HEK293 (cell line): ENCODE measurements around the gene PDGFC.

Experiments
- ZNF121 ChIP-seq: fragments of 450-650 bp; formaldehyde crosslinking; IDR thresholded peaks from 2 replicates; pipeline ENCODE4 v1.5.1; 2016; ENCODE audit warnings: missing biosample characterization, missing genetic modification characterization
- ZNF132 ChIP-seq: fragments of 450-650 bp; formaldehyde crosslinking; IDR thresholded peaks from 2 replicates; pipeline ENCODE4 v1.5.1; 2017; ENCODE audit warnings: missing biosample characterization, missing genetic modification characterization, borderline replicate concordance
- ZNF138 ChIP-seq: fragments of 450-650 bp; formaldehyde crosslinking; IDR thresholded peaks from 2 replicates; pipeline ENCODE4 v1.5.1; 2016; ENCODE audit warnings: missing biosample characterization, missing genetic modification characterization, borderline replicate concordance
- ZNF248 ChIP-seq: fragments of 450-650 bp; formaldehyde crosslinking; IDR thresholded peaks from 2 replicates; pipeline ENCODE4 v1.5.1; 2017; ENCODE audit warnings: missing biosample characterization, missing genetic modification characterization
- ZNF366 ChIP-seq: fragments of 450-650 bp; formaldehyde crosslinking; conservative IDR thresholded peaks from 2 replicates; pipeline ENCODE4 v1.5.1; 2016; ENCODE audit warnings: missing biosample characterization, missing genetic modification characterization
- ZNF623 ChIP-seq: fragments of 450-650 bp; formaldehyde crosslinking; IDR thresholded peaks from 2 replicates; pipeline ENCODE4 v1.5.1; 2016; ENCODE audit warnings: missing biosample characterization, missing genetic modification characterization
- TF ChIP-seq, protein P1 (sequence below): fragments of 450-650 bp; formaldehyde crosslinking; IDR thresholded peaks from 2 replicates; pipeline ENCODE4 v1.5.1; 2016; ENCODE audit warnings: missing biosample characterization, missing genetic modification characterization
- TF ChIP-seq, protein P2 (sequence below): fragments of 450-650 bp; formaldehyde crosslinking; IDR thresholded peaks from 2 replicates; pipeline ENCODE4 v1.5.1; 2016; ENCODE audit warnings: missing biosample characterization, missing genetic modification characterization, low read depth
- TF ChIP-seq, protein P3 (sequence below): fragments of 450-650 bp; formaldehyde crosslinking; conservative IDR thresholded peaks from 2 replicates; pipeline ENCODE4 v1.5.1; 2016; ENCODE audit warnings: low read depth, missing biosample characterization, missing genetic modification characterization
- TF ChIP-seq, protein P4 (sequence below): IDR thresholded peaks from 2 replicates; pipeline ENCODE4 v1.6.1; 2011; ENCODE audit warnings: mild to moderate bottlenecking, low read depth, low read length, borderline replicate concordance

DNA sequence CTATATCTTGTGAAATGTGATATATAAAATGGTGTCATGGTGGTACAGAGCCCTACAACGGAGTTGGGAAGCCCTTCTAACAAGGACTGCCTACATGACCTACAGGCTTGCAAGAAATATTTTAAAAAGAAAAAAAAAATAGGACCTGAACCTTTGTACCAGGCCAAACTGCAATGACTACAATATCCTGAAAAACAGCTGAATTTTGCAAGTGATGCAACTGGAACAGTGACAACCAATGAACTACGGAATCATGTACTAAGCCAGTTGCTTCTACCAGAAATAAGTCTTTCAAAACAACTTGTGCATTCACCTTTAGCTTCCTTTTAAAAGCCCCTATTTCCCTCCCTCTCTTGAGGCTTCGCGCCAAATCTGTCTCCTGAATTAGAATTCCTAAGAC is 58.4 kb downstream of the PDGFC start:
- TF ChIP-seq ZNF366 (tag by site-specific recombination): no peak
- TF ChIP-seq ZNF121 (tag by site-specific recombination): no peak
- TF ChIP-seq ZNF138 (tag by site-specific recombination): no peak
- TF ChIP-seq, protein P1, sequence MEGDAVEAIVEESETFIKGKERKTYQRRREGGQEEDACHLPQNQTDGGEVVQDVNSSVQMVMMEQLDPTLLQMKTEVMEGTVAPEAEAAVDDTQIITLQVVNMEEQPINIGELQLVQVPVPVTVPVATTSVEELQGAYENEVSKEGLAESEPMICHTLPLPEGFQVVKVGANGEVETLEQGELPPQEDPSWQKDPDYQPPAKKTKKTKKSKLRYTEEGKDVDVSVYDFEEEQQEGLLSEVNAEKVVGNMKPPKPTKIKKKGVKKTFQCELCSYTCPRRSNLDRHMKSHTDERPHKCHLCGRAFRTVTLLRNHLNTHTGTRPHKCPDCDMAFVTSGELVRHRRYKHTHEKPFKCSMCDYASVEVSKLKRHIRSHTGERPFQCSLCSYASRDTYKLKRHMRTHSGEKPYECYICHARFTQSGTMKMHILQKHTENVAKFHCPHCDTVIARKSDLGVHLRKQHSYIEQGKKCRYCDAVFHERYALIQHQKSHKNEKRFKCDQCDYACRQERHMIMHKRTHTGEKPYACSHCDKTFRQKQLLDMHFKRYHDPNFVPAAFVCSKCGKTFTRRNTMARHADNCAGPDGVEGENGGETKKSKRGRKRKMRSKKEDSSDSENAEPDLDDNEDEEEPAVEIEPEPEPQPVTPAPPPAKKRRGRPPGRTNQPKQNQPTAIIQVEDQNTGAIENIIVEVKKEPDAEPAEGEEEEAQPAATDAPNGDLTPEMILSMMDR (tag by site-specific recombination): no peak
- TF ChIP-seq, protein P2, sequence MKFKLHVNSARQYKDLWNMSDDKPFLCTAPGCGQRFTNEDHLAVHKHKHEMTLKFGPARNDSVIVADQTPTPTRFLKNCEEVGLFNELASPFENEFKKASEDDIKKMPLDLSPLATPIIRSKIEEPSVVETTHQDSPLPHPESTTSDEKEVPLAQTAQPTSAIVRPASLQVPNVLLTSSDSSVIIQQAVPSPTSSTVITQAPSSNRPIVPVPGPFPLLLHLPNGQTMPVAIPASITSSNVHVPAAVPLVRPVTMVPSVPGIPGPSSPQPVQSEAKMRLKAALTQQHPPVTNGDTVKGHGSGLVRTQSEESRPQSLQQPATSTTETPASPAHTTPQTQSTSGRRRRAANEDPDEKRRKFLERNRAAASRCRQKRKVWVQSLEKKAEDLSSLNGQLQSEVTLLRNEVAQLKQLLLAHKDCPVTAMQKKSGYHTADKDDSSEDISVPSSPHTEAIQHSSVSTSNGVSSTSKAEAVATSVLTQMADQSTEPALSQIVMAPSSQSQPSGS: no peak
- no peak for TF ChIP-seq ZNF623
- TF ChIP-seq ZNF248: no peak
- TF ChIP-seq, protein P3, sequence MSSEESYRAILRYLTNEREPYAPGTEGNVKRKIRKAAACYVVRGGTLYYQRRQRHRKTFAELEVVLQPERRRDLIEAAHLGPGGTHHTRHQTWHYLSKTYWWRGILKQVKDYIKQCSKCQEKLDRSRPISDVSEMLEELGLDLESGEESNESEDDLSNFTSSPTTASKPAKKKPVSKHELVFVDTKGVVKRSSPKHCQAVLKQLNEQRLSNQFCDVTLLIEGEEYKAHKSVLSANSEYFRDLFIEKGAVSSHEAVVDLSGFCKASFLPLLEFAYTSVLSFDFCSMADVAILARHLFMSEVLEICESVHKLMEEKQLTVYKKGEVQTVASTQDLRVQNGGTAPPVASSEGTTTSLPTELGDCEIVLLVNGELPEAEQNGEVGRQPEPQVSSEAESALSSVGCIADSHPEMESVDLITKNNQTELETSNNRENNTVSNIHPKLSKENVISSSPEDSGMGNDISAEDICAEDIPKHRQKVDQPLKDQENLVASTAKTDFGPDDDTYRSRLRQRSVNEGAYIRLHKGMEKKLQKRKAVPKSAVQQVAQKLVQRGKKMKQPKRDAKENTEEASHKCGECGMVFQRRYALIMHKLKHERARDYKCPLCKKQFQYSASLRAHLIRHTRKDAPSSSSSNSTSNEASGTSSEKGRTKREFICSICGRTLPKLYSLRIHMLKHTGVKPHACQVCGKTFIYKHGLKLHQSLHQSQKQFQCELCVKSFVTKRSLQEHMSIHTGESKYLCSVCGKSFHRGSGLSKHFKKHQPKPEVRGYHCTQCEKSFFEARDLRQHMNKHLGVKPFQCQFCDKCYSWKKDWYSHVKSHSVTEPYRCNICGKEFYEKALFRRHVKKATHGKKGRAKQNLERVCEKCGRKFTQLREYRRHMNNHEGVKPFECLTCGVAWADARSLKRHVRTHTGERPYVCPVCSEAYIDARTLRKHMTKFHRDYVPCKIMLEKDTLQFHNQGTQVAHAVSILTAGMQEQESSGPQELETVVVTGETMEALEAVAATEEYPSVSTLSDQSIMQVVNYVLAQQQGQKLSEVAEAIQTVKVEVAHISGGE: no peak
- TF ChIP-seq, protein P4, sequence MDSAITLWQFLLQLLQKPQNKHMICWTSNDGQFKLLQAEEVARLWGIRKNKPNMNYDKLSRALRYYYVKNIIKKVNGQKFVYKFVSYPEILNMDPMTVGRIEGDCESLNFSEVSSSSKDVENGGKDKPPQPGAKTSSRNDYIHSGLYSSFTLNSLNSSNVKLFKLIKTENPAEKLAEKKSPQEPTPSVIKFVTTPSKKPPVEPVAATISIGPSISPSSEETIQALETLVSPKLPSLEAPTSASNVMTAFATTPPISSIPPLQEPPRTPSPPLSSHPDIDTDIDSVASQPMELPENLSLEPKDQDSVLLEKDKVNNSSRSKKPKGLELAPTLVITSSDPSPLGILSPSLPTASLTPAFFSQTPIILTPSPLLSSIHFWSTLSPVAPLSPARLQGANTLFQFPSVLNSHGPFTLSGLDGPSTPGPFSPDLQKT: no peak
- TF ChIP-seq ZNF132: no peak
